Coronary artery (tissue), 2 donors: ENCODE results near the gene HDAC9.

Experiments used
- DNase-seq: peaks from one replicate; pipeline ENCODE4 v3.0.0-alpha.2; 2017; ENCODE audit warnings: low spot score
- H3K27ac ChIP-seq, 2 donors: fragments of 200-600 bp; sonication (generic); one replicate each; pipeline ENCODE4 v1.5.1; 2016 to 2019
- H3K4me3 ChIP-seq: fragments of 200-600 bp; sonication (generic); 2 replicates; pipeline ENCODE4 v1.5.1; 2016; ENCODE audit warnings: mild to moderate bottlenecking, moderate library complexity
- CTCF ChIP-seq: fragments of 200-600 bp; sonication (generic); IDR thresholded peaks from one replicate; pipeline ENCODE4 v1.5.1; 2019; ENCODE audit warnings: antibody characterized with exemption

The HDAC9 gene

GRCh38 chr7:18590744-18591340 lies 95.3 kb downstream of the HDAC9 start:
- TF ChIP-seq CTCF = no peak
- Histone ChIP-seq H3K4me3 (no peak overlapping the region), H3K27ac (no peak overlapping the region)
- no peak for DNase-seq

- no peak for TF ChIP-seq CTCF
- Histone ChIP-seq H3K27ac (no peak overlapping the region), H3K4me3 (no peak overlapping the region)
- no peak for DNase-seq
Observed at GRCh38 chr7:18593602-18594279, 98.2 kb downstream of the HDAC9 start.

GRCh38 chr7:18597754-18598153 lies 102.2 kb downstream of the HDAC9 start:
- Histone ChIP-seq H3K27ac (no peak overlapping the region), H3K4me3 (no peak overlapping the region)
- DNase-seq = no peak
- TF ChIP-seq CTCF = no peak

- no peak for DNase-seq
- Histone ChIP-seq H3K4me3 (no peak overlapping the region), H3K27ac (no peak overlapping the region)
- no peak for TF ChIP-seq CTCF
Observed at GRCh38 chr7:18607025-18607424, 111.5 kb downstream of the HDAC9 start.

GRCh38 chr7:18610331-18610948 lies 114.9 kb downstream of the HDAC9 start:
- Histone ChIP-seq H3K4me3 (no peak overlapping the region), H3K27ac (no peak overlapping the region)
- DNase-seq = no peak
- no peak for TF ChIP-seq CTCF

GRCh38 chr7:18614841-18615240 lies 119.3 kb downstream of the HDAC9 start:
- no peak overlapping the region for H3K4me3 ChIP-seq
- H3K27ac ChIP-seq = no peak overlapping the region
- no peak for TF ChIP-seq CTCF
- DNase-seq = no peak

- DNase-seq = no peak
- Histone ChIP-seq H3K4me3 (no peak overlapping the region), H3K27ac (no peak overlapping the region)
- no peak for TF ChIP-seq CTCF
Observed at GRCh38 chr7:18619311-18619710, 123.8 kb downstream of the HDAC9 start.
